GM12878 (cell line): ENCODE results near the gene GRM7. TPM values are rescaled to one million over a fixed set of nuclear protein-coding genes. Genes with fewer than 3 reads are reported as not detected.

ENCODE experiments used
- ATAC-seq: fragments of 200-7000 bp; cut with Tn5 transposase; 3 replicates; pipeline ENCODE4 v1.9.1; 2020; ENCODE audit warnings: mild to moderate bottlenecking, moderate library complexity
- BruUV-seq: library from RNA; stranded (reverse); fragments of 400-500 nt; replicated peaks from 2 replicates; lab custom pipeline; 2021; lab: Mats Ljungman, UMichigan
- CTCF ChIA-PET: fragments of 300-600 bp; sonication (Branson Sonifier 250); formaldehyde crosslinking; extraction: SDS; loops from one replicate; lab custom pipeline; 2021; ENCODE audit warnings: inconsistent platforms; lab: Yijun Ruan, JAX
- POLR2A ChIA-PET: fragments of 350-600 bp; formaldehyde crosslinking; extraction: SDS; loops from one replicate; lab custom pipeline; 2021; ENCODE audit warnings: inconsistent platforms; lab: Charles Lee
- RAD21 ChIA-PET: fragments of 300-600 bp; sonication (Branson Sonifier 250); formaldehyde crosslinking; loops from one replicate; lab custom pipeline; 2023; ENCODE audit warnings: antibody characterized with exemption; ENCODE audit not compliant: unreplicated experiment; lab: Charles Lee
- SMC1A ChIA-PET: fragments of 300-600 bp; sonication (Branson Sonifier 250); formaldehyde crosslinking; loops from one replicate; lab custom pipeline; 2023; ENCODE audit not compliant: unreplicated experiment, uncharacterized antibody; lab: Charles Lee
- DNase-seq: peaks from one replicate; pipeline ENCODE4 v3.0.0-alpha.2; 2011; ENCODE audit warnings: low read depth, low spot score
- FAIRE-seq: peaks from 3 replicates; lab custom pipeline; 2011; peaks lifted over from hg19 to GRCh38; lab: Jason Lieb, UNC
- H2AFZ ChIP-seq: 2 replicates; pipeline ENCODE4 v1.6.0; 2011; ENCODE audit warnings: low read depth, low read length, control low read depth; ENCODE audit not compliant: control insufficient read depth
- H3K27ac ChIP-seq: 2 replicates; pipeline ENCODE4 v1.5.1; 2011; ENCODE audit warnings: control low read depth; ENCODE audit not compliant: control insufficient read depth, insufficient read depth
- H3K27me3 ChIP-seq, 2 experiments: replicated peaks in 1 of 2; 2 replicates each; pipeline versions ENCODE4 v1.6.0 to v1.6.1; 2011; ENCODE audit warnings: low read length in 1 of 2; ENCODE audit not compliant: control insufficient read depth in 2 of 2, insufficient read depth in 2 of 2
- H3K36me3 ChIP-seq, 2 experiments: 2 replicates each; pipeline ENCODE4 v1.5.1; 2011; ENCODE audit warnings: low read length in 1 of 2; ENCODE audit not compliant: control insufficient read depth in 2 of 2, insufficient read depth in 2 of 2
- H3K4me1 ChIP-seq: 2 replicates; pipeline ENCODE4 v1.6.1; 2011; ENCODE audit warnings: mild to moderate bottlenecking, low read length, moderate library complexity, mixed read lengths; ENCODE audit not compliant: control insufficient read depth, insufficient read depth
- H3K4me2 ChIP-seq: 2 replicates; pipeline ENCODE4 v1.6.0; 2011; ENCODE audit warnings: control low read depth; ENCODE audit not compliant: control insufficient read depth, insufficient read depth
- H3K4me3 ChIP-seq: fragments of 200-600 bp; sonication (generic); 2 replicates; pipeline ENCODE4 v1.5.1; 2016
- H3K79me2 ChIP-seq: 2 replicates; pipeline ENCODE4 v1.6.0; 2011; ENCODE audit warnings: low read length; ENCODE audit not compliant: control insufficient read depth, insufficient read depth
- H3K9ac ChIP-seq: 2 replicates; pipeline ENCODE4 v1.8.0; 2011; ENCODE audit warnings: low read length, control low read depth, mixed read lengths; ENCODE audit not compliant: control insufficient read depth, insufficient read depth
- H3K9me3 ChIP-seq: replicated peaks from 3 replicates; pipeline ENCODE4 v1.5.1; 2011; ENCODE audit warnings: mild to moderate bottlenecking, low read length; ENCODE audit not compliant: control insufficient read depth, insufficient read depth
- H4K20me1 ChIP-seq: 2 replicates; pipeline ENCODE4 v1.6.0; 2011; ENCODE audit not compliant: control insufficient read depth, insufficient read depth
- HDAC6 ChIP-seq: fragments of 200-600 bp; sonication (generic); IDR thresholded peaks from one replicate; pipeline ENCODE4 v1.8.0; 2017; ENCODE audit warnings: antibody characterized with exemption; ENCODE audit not compliant: unreplicated experiment
- MEF2A ChIP-seq: IDR thresholded peaks from 2 replicates; pipeline ENCODE4 v1.6.1; 2011; ENCODE audit warnings: low read depth, mild to moderate bottlenecking, low read length, moderate library complexity; ENCODE audit not compliant: insufficient read depth
- NFYA ChIP-seq: IDR thresholded peaks from 2 replicates; pipeline ENCODE4 v1.6.1; 2011; ENCODE audit warnings: low read depth, mild to moderate bottlenecking, low read length, improper control_type of control experiment, borderline replicate concordance
- PAX8 ChIP-seq: fragments of 450-650 bp; IDR thresholded peaks from 2 replicates; pipeline ENCODE4 v1.6.1; 2017; ENCODE audit warnings: mild to moderate bottlenecking, moderate library complexity
- RELA ChIP-seq: fragments of 450-650 bp; IDR thresholded peaks from 2 replicates; pipeline ENCODE4 v1.8.0; 2014; ENCODE audit warnings: borderline replicate concordance; ENCODE audit not compliant: partially characterized antibody
- SMC3 ChIP-seq: IDR thresholded peaks from 2 replicates; pipeline ENCODE4 v1.6.1; 2011; ENCODE audit warnings: low read length, improper control_type of control experiment, borderline replicate concordance
- WGBS: methylation state at CpG from one replicate; pipeline ENCODE4 v1.1.6; 2016; ENCODE audit warnings: low lambda C conversion rate; ENCODE audit not compliant: insufficient replicate concordance, insufficient coverage; ENCODE audit errors: missing lambda C conversion rate; 5-methylcytosine and 5-hydroxymethylcytosine counted together
- in situ Hi-C: fragments of 300-500 bp; cut with MboI; formaldehyde crosslinking; loops from 9 replicates; pipeline ENCODE4 v1.14.3; 2018; ENCODE audit warnings: mixed read lengths
- intact Hi-C: fragments of 100-400 bp; cut with micrococcal nuclease; formaldehyde crosslinking; loops from one replicate; pipeline ENCODE4 v1.14.2; 2022; ENCODE audit not compliant: unreplicated experiment
- polyA plus RNA-seq, 11 experiments: library from polyadenylated mRNA; depleted of rRNA in 4 of 11; unstranded in 6 of 11; stranded (reverse) in 5 of 11; fragments of >200 nt; fragmentation: Nextera tagmentation in 4 of 11; fragmentation: Illumina TruSeq in 1 of 11; extraction: Ambion mirVana in 4 of 11; extraction: Trizol in 1 of 11; gene quantifications; 1 replicate in 1 of 11; 2 replicates in 10 of 11; pipeline versions ENCODE4 v1.2.1 to v1.2.3, GENCODE V29; 2011 to 2016; ENCODE audit warnings: inconsistent platforms in 2 of 11, missing spikeins in 2 of 11, low read depth in 1 of 11
- total RNA-seq, 4 experiments: library from RNA; depleted of rRNA in 3 of 4; stranded (reverse); fragments of >200 nt in 3 of 4; fragmentation: Illumina TruSeq in 1 of 4; extraction: Trizol in 1 of 4; gene quantifications; 2 replicates each; pipeline versions ENCODE4 v1.2.1 to v1.2.3, GENCODE V29; 2013 to 2021
- TF ChIP-seq, protein P1 (sequence below): fragments of 450-650 bp; IDR thresholded peaks from 2 replicates; pipeline ENCODE4 v1.6.1; 2017; ENCODE audit warnings: mild to moderate bottlenecking

GRM7 gene
- total and polyA plus RNA-seq, 10 of the 15 experiments (the other 5 are each of a cell fraction or from before 2014, with no cell fraction given), result not detected

DNA sequence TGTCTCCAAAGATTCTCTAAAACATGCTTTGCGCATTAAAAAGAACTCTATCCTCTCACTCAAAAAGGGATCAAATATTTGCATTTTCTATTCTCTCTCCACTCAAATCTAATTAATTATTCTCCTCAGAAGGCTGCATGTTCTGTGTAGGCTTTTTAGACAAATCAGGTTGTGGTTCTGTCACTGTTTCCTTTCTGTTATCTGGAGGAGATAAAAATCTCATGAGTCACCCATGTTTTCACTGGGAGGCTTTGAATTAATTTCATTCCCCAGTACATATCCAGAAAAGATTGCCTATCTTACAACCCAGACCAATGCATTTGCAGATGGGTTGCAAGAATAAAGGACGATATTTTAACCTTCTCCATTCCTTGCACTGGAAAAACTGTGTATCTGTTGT, 446.5 kb downstream of the GRM7 start:
- RAD21 ChIA-PET, result no interaction called here
- SMC1A ChIA-PET, result interaction anchor here (1.0 kb wide), 1 partner anchor 10 kb away, joined by 3 read pairs; no protein-coding TSS in a partner anchor
- FAIRE-seq, result no peak

DNA sequence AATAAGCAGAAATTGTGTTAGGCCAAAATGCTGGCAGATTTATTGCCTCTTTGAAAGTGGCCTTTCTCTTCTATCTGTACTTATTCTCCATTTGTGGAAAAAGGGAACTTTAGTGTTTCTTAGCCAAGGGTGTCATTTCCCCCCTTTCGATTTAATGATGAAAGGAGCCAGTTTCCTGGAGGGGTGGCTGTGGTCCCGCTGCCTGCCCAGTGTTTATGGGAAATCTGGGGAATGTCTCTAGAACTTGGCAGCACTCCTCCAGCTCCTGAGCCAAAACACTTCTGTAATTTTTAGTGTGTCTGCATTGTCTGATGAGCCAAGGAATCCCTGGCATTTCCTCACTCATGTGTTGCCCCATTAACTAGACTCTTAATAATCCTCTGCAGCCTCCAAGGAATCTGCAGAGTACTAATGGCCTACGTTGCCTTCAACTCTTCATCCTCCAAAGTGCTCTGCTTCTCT, 448.8 kb downstream of the GRM7 start:
- BruUV-seq, result no TSS peak
- Histone ChIP-seq H3K4me1 (no peaks in the 10 kb centered on the region), H3K4me3 (no peak overlapping the region), H3K9ac (no peak overlapping the region), H3K27me3 (no peaks in the 10 kb centered on the region), H3K9me3 (no peaks in the 10 kb centered on the region), H2AFZ (no peak overlapping the region), H4K20me1 (no peaks in the 10 kb centered on the region), H3K36me3 (no peaks in the 10 kb centered on the region), H3K79me2 (no peaks in the 10 kb centered on the region), H3K4me2 (no peak overlapping the region), H3K27ac (no peak overlapping the region)
- in situ Hi-C loops, result no loop called here
- ChIA-PET SMC1A (no interaction called here), RAD21 (no interaction called here), CTCF (no interaction called here), POLR2A (interaction anchor here (0.6 kb wide), 1 partner anchor 91 kb away, joined by 3 read pairs; no protein-coding TSS in a partner anchor)
- ATAC-seq, result no peak
- intact Hi-C loops, result no loop called here
- FAIRE-seq, result no peak
- no peak for DNase-seq
- TF ChIP-seq HDAC6, result no peak
- TF ChIP-seq NFYA, result no peak
- no peak for TF ChIP-seq RELA
- no peak for TF ChIP-seq MEF2A
- TF ChIP-seq, protein P1, sequence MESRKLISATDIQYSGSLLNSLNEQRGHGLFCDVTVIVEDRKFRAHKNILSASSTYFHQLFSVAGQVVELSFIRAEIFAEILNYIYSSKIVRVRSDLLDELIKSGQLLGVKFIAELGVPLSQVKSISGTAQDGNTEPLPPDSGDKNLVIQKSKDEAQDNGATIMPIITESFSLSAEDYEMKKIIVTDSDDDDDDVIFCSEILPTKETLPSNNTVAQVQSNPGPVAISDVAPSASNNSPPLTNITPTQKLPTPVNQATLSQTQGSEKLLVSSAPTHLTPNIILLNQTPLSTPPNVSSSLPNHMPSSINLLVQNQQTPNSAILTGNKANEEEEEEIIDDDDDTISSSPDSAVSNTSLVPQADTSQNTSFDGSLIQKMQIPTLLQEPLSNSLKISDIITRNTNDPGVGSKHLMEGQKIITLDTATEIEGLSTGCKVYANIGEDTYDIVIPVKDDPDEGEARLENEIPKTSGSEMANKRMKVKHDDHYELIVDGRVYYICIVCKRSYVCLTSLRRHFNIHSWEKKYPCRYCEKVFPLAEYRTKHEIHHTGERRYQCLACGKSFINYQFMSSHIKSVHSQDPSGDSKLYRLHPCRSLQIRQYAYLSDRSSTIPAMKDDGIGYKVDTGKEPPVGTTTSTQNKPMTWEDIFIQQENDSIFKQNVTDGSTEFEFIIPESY, result no peak
- no peak for TF ChIP-seq PAX8
- 2% methylated on average over 3 of the region's 3 CpGs for WGBS

More for the DNA sequence above, 446.5 kb downstream of the GRM7 start:
- H3K36me3 ChIP-seq, result no peaks in the 10 kb centered on the region
- H3K4me1 ChIP-seq, result no peaks in the 10 kb centered on the region
- DNase-seq (no peak), ATAC-seq (no peak)
- H3K27ac ChIP-seq, result no peak overlapping the region
- no peak overlapping the region for H2AFZ ChIP-seq
- intact Hi-C loops (no loop called here), in situ Hi-C loops (no loop called here)
- BruUV-seq, result no TSS peak
- H3K27me3 ChIP-seq, result no peaks in the 10 kb centered on the region
- no peaks in the 10 kb centered on the region for H3K9me3 ChIP-seq
- H3K4me2 ChIP-seq, result no peak overlapping the region
- no peaks in the 10 kb centered on the region for H3K79me2 ChIP-seq
- H4K20me1 ChIP-seq, result no peaks in the 10 kb centered on the region
- 0% methylated on average over 2 of the region's 2 CpGs for WGBS
- H3K4me3 ChIP-seq, result no peak overlapping the region
- TF ChIP-seq HDAC6 (no peak), SMC3 (no peak)
- H3K9ac ChIP-seq, result no peak overlapping the region
- ChIA-PET POLR2A (no interaction called here), CTCF (no interaction called here)
